M059J (cell line): ENCODE data around the gene INSL4. TPM values are rescaled to one million over a fixed set of nuclear protein-coding genes. Genes with fewer than 3 reads are reported as not detected.

ENCODE experiments used
- DNase-seq: peaks from one replicate; pipeline ENCODE4 v3.0.0-alpha.2; 2012; ENCODE audit warnings: low read depth
- total RNA-seq: library from RNA; depleted of rRNA; stranded (reverse); fragments of >200 nt; shearing (Covaris generic); gene quantifications from 2 replicates; pipeline ENCODE4 v1.2.3, GENCODE V29; 2014; rRNA removed

Gene INSL4
- not detected in 2 replicates for total RNA-seq

GRCh38 chr9:5231212-5231611, at the start of gene INSL4:
Gene INSL4 (plus strand): TSS chr9:5231419. CDS start chr9:5231524, 105 bp downstream.
- peak; percentile 11 for DNase-seq

- DNase-seq: no peak
Observed at GRCh38 chr9:5184776-5185175, 46.4 kb upstream of the INSL4 start.

- no peak for DNase-seq
Observed at GRCh38 chr9:5185220-5185840, 45.9 kb upstream of the INSL4 start, which contains the start of gene INSL6. Gene INSL6 (minus strand): TSS chr9:5185639. CDS start chr9:5185602, 37 bp downstream.

GRCh38 chr9:5186416-5187169, 44.6 kb upstream of the INSL4 start:
- peak; percentile 62 for DNase-seq

- no peak for DNase-seq
Observed at GRCh38 chr9:5188060-5188984, 42.9 kb upstream of the INSL4 start.

- no peak for DNase-seq
Observed at GRCh38 chr9:5191985-5192384, 39.2 kb upstream of the INSL4 start.

- no peak for DNase-seq
Observed at GRCh38 chr9:5193345-5193744, 37.9 kb upstream of the INSL4 start.

GRCh38 chr9:5195463-5195862, 35.8 kb upstream of the INSL4 start:
- no peak for DNase-seq

GRCh38 chr9:5205071-5205470, 26.1 kb upstream of the INSL4 start:
- no peak for DNase-seq

GRCh38 chr9:5230554-5230953, 665 bp upstream of the INSL4 start:
- DNase-seq: no peak

- DNase-seq: peak; percentile 54
Observed at GRCh38 chr9:5263351-5264218, 32.4 kb downstream of the INSL4 start.

- DNase-seq: no peak
Observed at GRCh38 chr9:5264219-5264595, 33.0 kb downstream of the INSL4 start.

GRCh38 chr9:5265939-5266338, 34.7 kb downstream of the INSL4 start:
- DNase-seq: no peak

GRCh38 chr9:5269249-5269715, 38.1 kb downstream of the INSL4 start:
- peak; percentile 93 for DNase-seq

- no peak for DNase-seq
Observed at GRCh38 chr9:5274770-5275169, 43.6 kb downstream of the INSL4 start.

GRCh38 chr9:5278486-5278885, 47.3 kb downstream of the INSL4 start:
- DNase-seq: no peak

Other genes with a start within 250 kb of the INSL4 start
- gene JAK2, start 246.1 kb upstream of the INSL4 start, total RNA-seq: 3.2 and 6.5 TPM in 2 replicates
- not detected in 2 replicates for gene INSL6, start 45.8 kb upstream of the INSL4 start, total RNA-seq
- gene RLN2, start 73.3 kb downstream of the INSL4 start, total RNA-seq: 0.62 TPM in 1 of 2 replicates, not detected in the other
- not detected in 2 replicates for gene RLN1, start 108.5 kb downstream of the INSL4 start, total RNA-seq
- 43.5 and 44.9 TPM in 2 replicates for gene PLGRKT, start 206.5 kb downstream of the INSL4 start, total RNA-seq
- gene CD274, start 219.1 kb downstream of the INSL4 start, total RNA-seq: 26.7 and 31.2 TPM in 2 replicates